HG02759 (cell line): ENCODE data around the gene ACYP2.
"Not testable (repeated sequence)": the region's sequence is repeated elsewhere in the genome, so short reads cannot be mapped to it uniquely, and the experiment has no call there.

Source experiments
- ATAC-seq: cut with Tn5 transposase; IDR thresholded peaks from one replicate; pipeline ENCODE4 v1.9.1; 2021; ENCODE audit warnings: mild to moderate bottlenecking, moderate library complexity; ENCODE audit not compliant: unreplicated experiment

The ACYP2 gene

GRCh38 chr2:54097124-54097523 is 18.3 kb upstream of the ACYP2 start:
- ATAC-seq, result no peak

- no peak for ATAC-seq
Observed at GRCh38 chr2:54099370-54099769, 16.0 kb upstream of the ACYP2 start.

GRCh38 chr2:54099829-54100585 is 15.4 kb upstream of the ACYP2 start:
- ATAC-seq, result peak; percentile 75

- ATAC-seq, result no peak
Observed at GRCh38 chr2:54100772-54101171, 14.6 kb upstream of the ACYP2 start.

- ATAC-seq, result peak; percentile 66
Observed at GRCh38 chr2:54103454-54104314, 11.7 kb upstream of the ACYP2 start.

GRCh38 chr2:54106631-54107454 is 8.6 kb upstream of the ACYP2 start:
- peak; percentile 67 for ATAC-seq

GRCh38 chr2:54107455-54107764 is 8.0 kb upstream of the ACYP2 start:
- no peak for ATAC-seq

GRCh38 chr2:54107903-54108615 is 7.4 kb upstream of the ACYP2 start:
- ATAC-seq, result no peak

GRCh38 chr2:54109848-54110247 is 5.6 kb upstream of the ACYP2 start:
- no peak for ATAC-seq

GRCh38 chr2:54114479-54114878 is 936 bp upstream of the ACYP2 start:
- ATAC-seq, result not testable (repeated sequence)

- ATAC-seq, result no peak
Observed at GRCh38 chr2:54114936-54115283, 505 bp upstream of the ACYP2 start.

GRCh38 chr2:54116598-54116997 is 1.2 kb downstream of the ACYP2 start:
- not testable (repeated sequence) for ATAC-seq

- ATAC-seq, result no peak
Observed at GRCh38 chr2:54120950-54121349, 5.5 kb downstream of the ACYP2 start.

GRCh38 chr2:54122171-54122935 is 6.9 kb downstream of the ACYP2 start:
- no peak for ATAC-seq

- no peak for ATAC-seq
Observed at GRCh38 chr2:54122939-54123338, 7.5 kb downstream of the ACYP2 start.

GRCh38 chr2:54127174-54127573 is 11.8 kb downstream of the ACYP2 start:
- ATAC-seq, result not testable (repeated sequence)

- ATAC-seq, result no peak
Observed at GRCh38 chr2:54133056-54133455, 17.6 kb downstream of the ACYP2 start.

- no peak for ATAC-seq
Observed at GRCh38 chr2:54139210-54139609, 23.8 kb downstream of the ACYP2 start.

- no peak for ATAC-seq
Observed at GRCh38 chr2:54143780-54144179, 28.4 kb downstream of the ACYP2 start.

GRCh38 chr2:54148391-54148790 is 33.0 kb downstream of the ACYP2 start:
- ATAC-seq, result no peak
